Fibroblast of lung (primary cell): Measurements from ENCODE around the gene RPS27. TPM values are rescaled to one million over a fixed set of nuclear protein-coding genes. Genes with fewer than 3 reads are reported as not detected.

Experiments used
- DNase-seq, 2 donors: peaks; one replicate each; pipeline versions ENCODE4 v3.0.0 to v3.0.0-alpha.2; 2010; ENCODE audit warnings: low read depth in 2 of 2
- H2AFZ ChIP-seq: 2 replicates; pipeline ENCODE4 v1.5.1; 2012; ENCODE audit warnings: low read length, control low read depth, inconsistent platforms
- H3K27ac ChIP-seq: 2 replicates; pipeline ENCODE4 v1.5.1; 2011; ENCODE audit warnings: low read length, control low read depth; ENCODE audit not compliant: insufficient read depth
- H3K27me3 ChIP-seq: 2 replicates; pipeline ENCODE4 v1.5.1; 2011; ENCODE audit warnings: mild to moderate bottlenecking, low read length; ENCODE audit not compliant: control insufficient read depth, insufficient read depth
- H3K36me3 ChIP-seq: 2 replicates; pipeline ENCODE4 v1.5.1; 2011; ENCODE audit warnings: low read length; ENCODE audit not compliant: control insufficient read depth, insufficient read depth
- H3K4me1 ChIP-seq: 2 replicates; pipeline ENCODE4 v1.5.1; 2011; ENCODE audit warnings: low read length; ENCODE audit not compliant: control insufficient read depth, insufficient read depth; ENCODE audit errors: extremely low read depth
- H3K4me2 ChIP-seq: 2 replicates; pipeline ENCODE4 v1.5.1; 2011; ENCODE audit warnings: low read length, control low read depth; ENCODE audit not compliant: insufficient read depth; ENCODE audit errors: extremely low read depth
- H3K4me3 ChIP-seq, 4 experiments: fragments of 200-600 bp in 1 of 4; sonication (generic) in 1 of 4; replicated peaks in 1 of 4; 2 replicates each; pipeline ENCODE4 v1.5.1; 2011 to 2016; ENCODE audit warnings: low read length in 4 of 4, low read depth in 3 of 4, mild to moderate bottlenecking in 3 of 4, control low read depth in 2 of 4, inconsistent platforms in 1 of 4, mixed read lengths in 1 of 4; ENCODE audit not compliant: insufficient read depth in 1 of 4; ENCODE audit errors: control extremely low read depth in 1 of 4
- H3K79me2 ChIP-seq: 2 replicates; pipeline ENCODE4 v1.5.1; 2012; ENCODE audit warnings: mild to moderate bottlenecking, low read length, inconsistent platforms; ENCODE audit not compliant: control insufficient read depth, insufficient read depth
- H3K9ac ChIP-seq: 2 replicates; pipeline ENCODE4 v1.5.1; 2011; ENCODE audit warnings: mild to moderate bottlenecking, low read length, control low read depth; ENCODE audit not compliant: insufficient read depth
- H3K9me3 ChIP-seq: 2 replicates; pipeline ENCODE4 v1.5.1; 2012; ENCODE audit warnings: low read depth, low read length; ENCODE audit not compliant: control insufficient read depth, insufficient read depth
- H4K20me1 ChIP-seq: 2 replicates; pipeline ENCODE4 v1.5.1; 2011; ENCODE audit warnings: low read length; ENCODE audit not compliant: control insufficient read depth, insufficient read depth; ENCODE audit errors: extremely low read depth
- CTCF ChIP-seq, 2 donors: IDR thresholded peaks in 1 of 2; conservative IDR thresholded peaks in 1 of 2; 1 replicate in 1 of 2; 2 replicates in 1 of 2; pipeline ENCODE4 v1.5.1; 2011 to 2012; ENCODE audit warnings: low read length in 2 of 2, control low read depth in 1 of 2, inconsistent platforms in 1 of 2, low read depth in 1 of 2, mild to moderate bottlenecking in 1 of 2
- EZH2 ChIP-seq: IDR thresholded peaks from 2 replicates; pipeline ENCODE4 v1.5.1; 2012; ENCODE audit warnings: low read length, control low read depth, mild to moderate bottlenecking; ENCODE audit errors: missing control alignments
- polyA plus RNA-seq, 2 donors: library from polyadenylated mRNA; depleted of rRNA in 1 of 2; stranded (reverse) in 1 of 2; unstranded in 1 of 2; fragments of >200 nt; gene quantifications; 2 replicates each; pipeline ENCODE4 v1.2.1, GENCODE V29; 2011 to 2012; ENCODE audit warnings: missing spikeins in 1 of 2
- total RNA-seq: library from RNA; depleted of rRNA; stranded (reverse); fragments of >200 nt; gene quantifications from 2 replicates; pipeline ENCODE4 v1.2.1, GENCODE V29; 2014

Gene RPS27
- total and polyA plus RNA-seq, 2 donors (not counting 1 experiment from before 2014, with no cell fraction given): 2,883 to 3,291 TPM

DNA sequence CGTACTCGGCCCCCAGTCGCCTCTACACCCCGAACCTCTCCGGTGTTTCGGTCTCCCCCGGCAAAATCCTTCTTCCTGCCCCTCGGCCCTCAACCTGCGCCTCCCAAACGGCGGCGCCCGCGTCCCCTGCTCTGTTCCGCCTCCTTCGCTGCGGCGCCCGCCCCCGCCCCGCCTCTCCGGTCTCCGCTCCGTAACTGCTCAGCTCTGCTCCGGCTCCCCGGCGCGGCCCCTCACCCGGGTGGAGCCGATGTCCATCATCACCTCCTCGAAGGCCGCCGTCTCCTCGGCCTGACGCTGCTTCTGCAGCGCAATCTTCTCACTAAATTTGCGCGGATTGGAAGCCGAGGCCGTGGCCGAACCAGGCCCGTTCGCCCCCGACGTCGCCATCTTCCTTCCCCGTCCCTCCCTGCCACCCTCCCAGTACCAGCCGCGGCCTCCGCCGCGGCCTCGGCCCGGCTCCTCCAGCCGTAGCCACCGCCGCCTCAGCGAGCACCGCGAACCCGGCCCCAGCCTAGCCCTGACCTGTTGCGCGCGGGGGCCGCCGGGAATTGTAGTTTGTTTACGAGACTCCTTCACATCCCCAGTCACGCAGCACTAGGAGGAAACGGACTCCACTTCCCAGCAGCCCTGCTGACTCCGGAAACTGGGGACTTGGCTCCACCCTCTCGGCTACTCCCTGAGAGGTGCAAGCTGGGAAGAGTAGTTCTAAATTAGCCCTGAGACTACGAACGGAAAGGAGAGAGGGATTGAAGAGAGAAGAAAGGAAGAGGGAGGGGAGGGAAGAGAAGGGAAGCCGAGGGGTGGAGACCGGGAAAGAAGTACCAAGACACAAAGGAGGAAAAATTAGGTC lies 32.2 kb upstream of the RPS27 start, which contains the start of gene CRTC2:
CRTC2 (minus strand) TSS at position 502 of the 850 bp plus-strand sequence; CDS start at position 387, 115 bp downstream.
- Histone ChIP-seq H3K9ac (peak within 1 kb of the TSS; percentile 86), H2AFZ (peak within 1 kb of the TSS; percentile 64), H3K36me3 (peaks cover 6% of the 10 kb centered on the region)

DNA sequence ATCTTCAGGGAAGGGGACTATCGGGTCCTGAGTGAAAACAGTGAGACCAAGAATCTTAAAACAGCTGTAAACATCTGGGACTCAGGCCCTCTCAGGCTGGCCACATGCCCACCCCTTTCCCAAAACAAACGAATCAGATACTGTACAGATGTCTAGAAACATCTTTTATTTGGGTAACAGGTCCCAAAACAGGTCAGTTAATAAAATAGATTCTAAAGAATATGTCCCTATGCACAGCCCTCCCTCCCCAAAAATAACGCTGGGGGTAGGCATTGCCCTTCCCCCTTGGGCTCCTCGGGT lies 31.7 kb upstream of the RPS27 start:
- no peak for DNase-seq
- H3K79me2 ChIP-seq: peaks cover 45% of the 10 kb centered on the region
- H4K20me1 ChIP-seq: no peaks in the 10 kb centered on the region
- no peaks in the 10 kb centered on the region for H3K27me3 ChIP-seq
- peaks cover 4% of the 10 kb centered on the region for H3K36me3 ChIP-seq
- H3K4me1 ChIP-seq: peaks cover 18% of the 10 kb centered on the region
- H3K9me3 ChIP-seq: no peaks in the 10 kb centered on the region
- H3K4me3 ChIP-seq: peak overlapping the region in 2 of 4 experiments; percentile 43 to 88
- H3K27ac ChIP-seq: peak overlapping the region; percentile 53
- H3K4me2 ChIP-seq: peak overlapping the region; percentile 70
- H3K9ac ChIP-seq: no peak overlapping the region
- H2AFZ ChIP-seq: no peak overlapping the region
- TF ChIP-seq EZH2 (no peak), CTCF (conservative IDR thresholded peaks at IDR 0.05 in 1 of 2, IDR thresholded peaks at IDR 0.05 in 1 of 2; ENCODE audit: low read depth in 1 of 2, low read length in 2 of 2) (no peak)

More for the DNA sequence above, 32.2 kb upstream of the RPS27 start, which contains the start of gene CRTC2:
- Histone ChIP-seq H3K4me1 (peaks cover 15% of the 10 kb centered on the region), H3K4me3 (peak within 1 kb of the TSS; percentile 72 to 96 (median 84)), H3K4me2 (peak within 1 kb of the TSS; percentile 93), H3K27ac (peak within 1 kb of the TSS; percentile 53), H3K9me3 (no peaks in the 10 kb centered on the region), H3K27me3 (no peaks in the 10 kb centered on the region), H4K20me1 (no peaks in the 10 kb centered on the region), H3K79me2 (peaks cover 47% of the 10 kb centered on the region)
- peak; percentile 98 to 99 for DNase-seq
- TF ChIP-seq CTCF (conservative IDR thresholded peaks at IDR 0.05 in 1 of 2, IDR thresholded peaks at IDR 0.05 in 1 of 2; ENCODE audit: low read depth in 1 of 2, low read length in 2 of 2) (no peak), EZH2 (no peak)

DNA sequence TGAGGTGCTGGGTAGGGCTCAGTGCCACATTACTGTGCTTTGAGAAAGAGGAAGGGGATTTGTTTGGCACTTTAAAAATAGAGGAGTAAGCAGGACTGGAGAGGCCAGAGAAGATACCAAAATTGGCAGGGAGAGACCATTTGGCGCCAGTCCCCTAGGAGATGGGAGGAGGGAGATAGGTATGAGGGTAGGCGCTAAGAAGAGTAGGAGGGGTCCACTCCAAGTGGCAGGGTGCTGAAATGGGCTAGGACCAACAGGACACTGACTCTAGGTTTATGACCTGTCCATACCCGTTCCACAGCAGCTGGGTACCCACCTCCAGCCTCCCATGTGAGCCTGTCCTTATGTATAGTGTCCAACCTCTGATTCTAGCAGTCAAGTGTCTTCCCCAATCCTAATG lies 31.1 kb upstream of the RPS27 start:
- Histone ChIP-seq H3K4me1 (peaks cover 18% of the 10 kb centered on the region), H3K4me2 (no peak overlapping the region), H4K20me1 (no peaks in the 10 kb centered on the region), H3K79me2 (peaks cover 44% of the 10 kb centered on the region), H3K9ac (no peak overlapping the region), H3K27me3 (no peaks in the 10 kb centered on the region), H3K36me3 (peaks cover 4% of the 10 kb centered on the region), H3K4me3 (no peak overlapping the region), H3K9me3 (no peaks in the 10 kb centered on the region), H3K27ac (no peak overlapping the region), H2AFZ (no peak overlapping the region)
- DNase-seq: no peak
- TF ChIP-seq CTCF (conservative IDR thresholded peaks at IDR 0.05 in 1 of 2, IDR thresholded peaks at IDR 0.05 in 1 of 2; ENCODE audit: low read depth in 1 of 2, low read length in 2 of 2) (no peak), EZH2 (no peak)
